A549 treated with RU486 at 1 μM for 4 hours (cell line): ENCODE results near the gene NRN1L. TPM values are rescaled to one million over a fixed set of nuclear protein-coding genes. Genes with fewer than 3 reads are reported as not detected.

Experiments
- total RNA-seq: library from RNA; stranded (reverse); fragments of 200-300 nt; extraction: Qiagen RNA extraction; gene quantifications from 5 replicates; pipeline ENCODE4 v1.2.3, GENCODE V29; 2022; ENCODE audit warnings: low read depth

Gene NRN1L
- total RNA-seq: not detected in 5 replicates

DNA sequence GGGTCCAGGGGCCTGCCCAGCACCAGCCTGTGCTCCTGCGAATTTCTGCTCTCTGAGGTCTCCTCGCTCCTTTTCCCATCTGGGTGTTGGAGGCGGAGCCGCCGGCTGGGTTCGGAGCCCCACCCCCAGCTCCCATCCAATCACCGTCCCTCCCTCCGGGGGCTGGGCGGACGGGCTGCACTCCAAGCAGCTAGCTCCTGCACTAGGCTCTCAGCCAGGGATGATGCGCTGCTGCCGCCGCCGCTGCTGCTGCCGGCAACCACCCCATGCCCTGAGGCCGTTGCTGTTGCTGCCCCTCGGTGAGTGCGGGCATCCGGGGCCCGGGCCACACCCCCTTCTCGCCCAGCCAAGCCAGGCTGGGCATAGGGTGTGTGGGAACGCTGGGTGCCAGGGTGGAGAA, at the start of gene NRN1L:
NRN1L (plus strand) TSS at position 202 of the 400 bp plus-strand sequence; CDS start at position 221, 19 bp downstream.

DNA sequence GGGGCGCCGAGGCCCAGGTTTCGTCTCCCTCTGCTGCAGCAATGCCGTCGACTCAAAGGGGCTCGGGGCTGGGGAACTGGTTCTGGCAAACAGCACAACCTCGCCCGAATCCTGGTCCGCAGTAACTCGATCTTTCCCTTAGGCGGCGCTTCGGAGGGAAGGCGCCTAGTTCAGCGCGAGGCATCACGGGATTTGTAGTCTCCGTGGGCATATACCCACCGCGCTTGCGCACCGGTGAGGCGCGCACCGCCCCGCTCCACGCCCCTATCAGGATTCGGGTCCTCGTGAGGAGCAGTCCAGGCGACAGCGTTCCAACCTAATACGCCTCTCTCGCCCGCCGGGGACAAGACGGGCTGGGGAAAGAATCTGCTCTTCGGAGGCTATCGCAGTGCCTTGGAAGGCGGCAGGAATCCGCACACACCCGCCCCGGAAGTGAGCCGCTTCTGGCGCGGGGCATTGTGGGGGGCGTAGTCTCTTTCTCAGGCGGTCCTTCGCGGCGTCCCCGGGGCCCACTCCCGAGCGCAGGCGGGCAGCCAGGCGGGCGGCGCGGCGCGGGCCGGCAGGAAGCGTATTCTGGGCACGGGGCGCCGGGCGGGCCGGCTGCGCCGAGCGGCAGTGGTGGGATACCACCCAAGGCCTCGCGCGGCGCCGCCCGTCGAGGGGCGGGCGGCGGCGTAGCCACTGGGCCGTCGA, 42.7 kb upstream of the NRN1L start, which contains the start of gene THAP11:
THAP11 (plus strand) TSS at position 505 of the 693 bp plus-strand sequence. CDS start 235 bp downstream, outside the sequence.

DNA sequence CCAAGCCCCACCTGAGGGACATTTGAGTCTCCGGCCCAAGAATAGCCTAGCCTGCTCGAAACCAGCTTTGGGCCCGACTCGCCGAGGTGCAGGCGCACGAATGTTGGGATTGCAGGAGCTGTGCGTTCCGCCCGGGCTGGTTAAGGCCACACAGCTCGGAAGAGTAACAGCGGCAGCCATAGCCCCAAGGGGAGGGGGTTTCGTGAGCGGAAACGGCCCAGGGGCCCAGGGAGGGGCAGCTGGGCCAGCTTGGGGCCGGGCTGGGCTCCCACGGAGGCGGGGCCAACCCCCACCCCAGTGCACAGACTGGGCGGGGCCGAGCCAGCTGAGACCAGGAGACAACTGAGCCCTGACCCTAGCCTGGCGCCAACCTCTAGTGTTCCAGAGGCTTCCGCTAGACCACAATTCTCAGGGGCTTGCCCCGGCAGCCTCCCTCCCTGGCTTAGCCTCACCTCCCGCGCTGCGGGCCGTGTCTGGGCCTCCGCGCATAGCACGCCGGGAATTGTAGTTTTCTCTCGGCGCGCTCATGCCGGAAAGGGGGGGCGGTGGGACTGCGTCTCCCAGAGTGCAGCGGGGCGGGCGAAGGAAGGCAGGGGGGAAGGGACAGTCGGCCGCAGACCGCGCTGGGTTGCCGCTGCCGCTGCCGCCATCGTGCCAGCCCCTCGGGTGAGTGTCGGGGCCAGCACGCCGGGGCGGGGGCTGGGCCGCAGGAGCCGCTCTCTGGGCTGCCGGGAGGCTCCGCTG, 38.2 kb upstream of the NRN1L start, which contains the start of gene NUTF2:
NUTF2 (plus strand) TSS at position 614 of the 744 bp plus-strand sequence. CDS start 18,198 bp downstream, outside the sequence.

DNA sequence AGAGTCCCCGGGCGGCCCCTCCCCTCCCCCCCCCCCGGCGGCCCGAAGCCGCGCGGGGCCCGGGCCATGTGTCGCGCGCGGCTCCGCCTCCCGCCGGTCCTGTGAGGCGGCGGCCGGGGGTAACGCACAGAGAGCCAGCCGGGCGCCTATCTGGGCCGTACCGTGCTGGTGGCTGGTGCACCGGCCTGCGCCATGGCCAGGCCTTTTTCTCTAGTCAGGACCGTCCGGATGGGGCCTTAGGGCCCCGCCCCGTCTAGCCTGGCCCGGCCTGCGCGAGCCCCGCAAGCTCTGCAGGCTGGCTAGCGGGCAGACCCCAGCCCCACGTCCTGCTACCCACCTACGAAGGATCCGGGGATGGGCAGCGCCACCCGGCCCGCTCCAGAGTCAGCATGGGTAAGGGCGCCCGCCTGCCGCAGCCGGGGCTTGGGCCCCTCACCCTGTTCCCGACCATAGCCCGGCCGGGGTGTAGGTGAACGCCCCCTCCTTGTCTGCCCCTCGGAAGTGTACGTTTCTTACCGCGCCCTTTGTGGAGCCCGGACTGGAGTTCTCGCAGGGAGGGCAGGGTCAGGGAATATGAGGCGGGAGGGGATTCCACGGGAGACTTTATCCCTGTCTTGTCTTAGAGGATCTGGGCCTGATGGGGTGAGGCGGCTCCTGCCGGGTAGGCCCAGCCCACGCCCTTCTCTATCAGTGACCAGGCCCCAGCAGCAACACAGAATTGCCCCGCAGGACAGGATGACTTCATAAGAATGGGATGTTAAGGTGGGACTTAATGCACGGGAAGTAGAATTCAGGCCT, 37.4 kb upstream of the NRN1L start, which contains the start of gene CENPT:
CENPT (minus strand) TSS at position 630 of the 798 bp plus-strand sequence. CDS start 13,834 bp downstream, outside the sequence.

DNA sequence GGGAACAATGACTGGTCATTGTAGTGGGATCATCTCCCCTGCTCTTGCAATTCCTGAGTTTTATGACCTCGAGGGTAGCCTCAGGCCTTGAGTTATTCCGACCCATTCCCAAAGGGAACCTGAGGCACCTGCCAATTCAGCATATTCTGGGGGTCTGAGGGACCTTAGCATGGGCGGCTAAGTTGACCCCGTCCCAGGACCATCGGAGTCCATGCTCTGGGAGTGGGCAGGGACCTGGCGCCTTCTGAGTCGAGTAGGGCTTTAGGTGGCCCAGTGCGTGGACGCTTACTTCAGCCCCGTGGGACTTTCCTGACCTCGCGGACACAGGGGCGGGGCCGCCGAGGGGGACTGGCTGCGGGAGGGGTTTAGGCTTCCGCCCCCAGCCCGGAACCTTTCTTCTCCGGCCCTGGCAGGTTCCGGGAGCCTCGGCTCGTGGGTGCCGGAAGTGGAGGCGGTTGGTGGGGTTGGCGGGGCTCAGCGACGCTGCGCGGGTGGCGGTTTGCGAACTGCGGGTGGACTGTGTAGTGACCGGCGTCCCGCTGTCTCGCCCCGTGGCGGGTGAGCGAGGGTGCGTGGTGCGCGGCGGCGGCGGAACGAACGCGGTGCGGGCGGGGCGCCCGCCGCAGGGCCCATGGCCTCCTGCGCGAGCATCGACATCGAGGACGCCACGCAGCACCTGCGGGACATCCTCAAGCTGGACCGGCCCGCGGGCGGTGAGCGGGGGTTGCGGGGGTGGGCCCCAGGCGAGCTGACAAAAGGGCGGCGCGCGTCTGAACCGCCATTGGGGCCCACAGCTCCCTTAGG, 11.9 kb upstream of the NRN1L start, which contains the start of gene EDC4:
EDC4 (plus strand) TSS at position 422 of the 804 bp plus-strand sequence; CDS start at position 632, 210 bp downstream.

DNA sequence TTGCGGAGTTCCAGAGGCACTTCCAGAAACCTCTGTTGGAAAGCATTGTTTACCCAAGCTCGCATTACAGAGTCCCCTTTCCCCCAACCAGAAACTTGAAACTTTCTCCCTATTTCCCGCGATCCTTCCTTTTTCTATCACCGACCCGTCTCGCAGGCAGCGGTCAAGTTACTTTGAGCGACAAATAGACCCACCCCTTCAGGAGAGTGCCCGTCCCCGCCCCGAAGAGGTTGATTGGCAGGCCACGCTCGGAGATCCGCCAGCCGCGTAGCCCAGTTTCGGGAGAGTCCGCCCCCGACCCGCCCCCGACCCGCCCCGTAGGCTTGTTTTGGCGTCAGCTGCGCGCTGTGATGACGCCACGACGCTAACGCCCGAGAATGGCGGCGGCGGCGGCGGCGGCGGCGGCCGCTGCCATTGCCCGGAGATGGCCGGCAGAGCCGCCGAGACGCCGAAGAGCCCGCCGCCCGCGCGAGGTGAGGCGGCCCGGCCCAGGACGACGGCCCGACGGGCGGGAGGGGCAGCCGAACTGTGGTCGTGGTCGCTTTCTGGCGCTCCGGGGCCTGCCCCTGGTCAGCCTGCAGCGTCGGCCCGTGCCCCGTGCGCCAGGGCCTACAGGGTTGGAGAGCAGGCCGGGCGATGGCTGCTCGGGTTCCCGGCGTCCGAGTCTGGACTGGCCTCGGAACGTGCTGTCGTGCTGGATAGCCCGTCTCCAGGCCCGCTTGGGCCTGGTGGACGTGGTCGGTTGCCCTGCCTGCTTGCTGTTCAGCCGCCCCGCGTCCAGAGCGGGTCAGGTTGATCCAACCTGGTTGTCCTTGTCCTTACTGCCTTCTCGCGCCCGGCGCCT, 8.4 kb downstream of the NRN1L start, which contains the start of gene PSKH1:
PSKH1 (plus strand) TSS at position 356 of the 844 bp plus-strand sequence. CDS start 15,496 bp downstream, outside the sequence.

DNA sequence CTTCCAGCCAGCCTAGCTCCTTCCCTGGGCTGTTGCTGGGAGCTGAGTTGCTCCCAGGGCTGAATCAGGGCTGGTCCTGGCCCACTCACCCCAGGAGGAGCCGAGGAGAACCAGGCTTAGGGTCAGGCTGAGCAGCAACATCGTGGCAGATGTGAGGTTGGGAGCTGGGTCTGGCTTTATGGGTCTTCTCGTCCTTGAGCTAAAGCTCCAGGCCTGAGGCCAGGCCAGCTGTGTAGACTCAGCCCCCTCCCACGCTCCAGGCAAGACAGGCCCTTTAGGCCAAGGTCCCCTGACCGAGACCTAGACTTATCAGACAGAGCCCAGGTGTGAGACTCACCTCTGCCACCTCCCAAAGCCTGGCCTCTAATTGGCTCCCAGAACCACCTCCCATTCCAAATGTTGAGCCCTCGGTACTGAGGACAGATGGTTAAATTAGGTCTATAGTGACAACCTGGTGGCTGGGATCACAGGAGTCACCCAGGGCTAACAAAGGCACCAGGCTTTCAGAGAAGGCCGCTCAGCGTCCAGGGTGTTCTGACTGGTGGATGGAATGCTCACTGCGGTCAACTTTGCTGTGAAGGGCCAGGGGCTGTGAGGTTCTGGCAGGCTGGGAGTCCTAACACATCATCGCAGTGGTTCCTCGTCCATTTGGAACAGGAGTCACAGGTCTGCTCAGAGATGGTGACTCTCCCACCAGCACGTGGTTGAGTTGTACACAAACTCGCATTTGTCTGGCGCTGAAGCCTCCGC, 47.2 kb downstream of the NRN1L start, which contains the start of gene CTRL:
CTRL (minus strand) TSS at position 151 of the 750 bp plus-strand sequence; CDS start at position 141, 10 bp downstream.

Other genes starting within 250 kb of the NRN1L start
- gene CARMIL2, start 239.7 kb upstream of the NRN1L start, total RNA-seq: 1.0 to 2.0 TPM (median 1.7 TPM) in 5 replicates
- gene ACD, start 224.6 kb upstream of the NRN1L start, total RNA-seq: 23.8 to 36.1 TPM (median 33.6 TPM) in 5 replicates
- 1.2 to 2.1 TPM (median 1.7 TPM) in 5 replicates for gene PARD6A, start 223.9 kb upstream of the NRN1L start, total RNA-seq
- 9.4 to 11.1 TPM (median 10.4 TPM) in 5 replicates for gene ENKD1, start 218.1 kb upstream of the NRN1L start, total RNA-seq
- 0.14 TPM in 1 of 5 replicates, not detected in the others for gene C16orf86, start 218.1 kb upstream of the NRN1L start, total RNA-seq
- 16.9 to 17.9 TPM (median 17.0 TPM) in 5 replicates for gene GFOD2, start 165.6 kb upstream of the NRN1L start, total RNA-seq
- gene RANBP10, start 78.3 kb upstream of the NRN1L start, total RNA-seq: 8.1 to 9.9 TPM (median 8.8 TPM) in 5 replicates
- gene TSNAXIP1, start 78.0 kb upstream of the NRN1L start, total RNA-seq: 0.33 to 0.71 TPM (median 0.46 TPM) in 5 replicates
- 27.0 to 43.3 TPM (median 40.3 TPM) in 5 replicates for gene THAP11, start 42.6 kb upstream of the NRN1L start, total RNA-seq
- gene NUTF2, start 38.0 kb upstream of the NRN1L start, total RNA-seq: 237 to 270 TPM (median 244 TPM) in 5 replicates
- gene CENPT, start 37.2 kb upstream of the NRN1L start, total RNA-seq: 23.0 to 30.4 TPM (median 28.9 TPM) in 5 replicates
- 50.7 to 67.5 TPM (median 64.8 TPM) in 5 replicates for gene EDC4, start 11.8 kb upstream of the NRN1L start, total RNA-seq
- 10.0 to 16.2 TPM (median 15.6 TPM) in 5 replicates for gene PSKH1, start 8.4 kb downstream of the NRN1L start, total RNA-seq
- 1.1 to 3.1 TPM (median 1.8 TPM) in 5 replicates for gene CTRL, start 47.0 kb downstream of the NRN1L start, total RNA-seq
- gene PSMB10, start 52.0 kb downstream of the NRN1L start, total RNA-seq: 41.8 to 55.9 TPM (median 52.2 TPM) in 5 replicates
- 5.1 to 12.7 TPM (median 10.8 TPM) in 5 replicates for gene LCAT, start 59.2 kb downstream of the NRN1L start, total RNA-seq
- gene SLC12A4, start 83.8 kb downstream of the NRN1L start, total RNA-seq: 21.7 to 31.2 TPM (median 23.7 TPM) in 5 replicates
- not detected in 5 replicates for gene DPEP3, start 95.6 kb downstream of the NRN1L start, total RNA-seq
- gene DPEP2, start 114.6 kb downstream of the NRN1L start, total RNA-seq: not detected in 5 replicates
- gene DPEP2NB, start 131.0 kb downstream of the NRN1L start, total RNA-seq: not detected in 5 replicates
- 18.0 to 23.0 TPM (median 20.5 TPM) in 5 replicates for gene DDX28, start 138.3 kb downstream of the NRN1L start, total RNA-seq
- 17.4 to 18.0 TPM (median 18.0 TPM) in 5 replicates for gene DUS2, start 138.4 kb downstream of the NRN1L start, total RNA-seq
- gene NFATC3, start 200.5 kb downstream of the NRN1L start, total RNA-seq: 12.9 to 16.5 TPM (median 16.2 TPM) in 5 replicates